HepG2 (cell line): Measurements from ENCODE around the gene ULK3. TPM values are rescaled to one million over a fixed set of nuclear protein-coding genes. Genes with fewer than 3 reads are reported as not detected.

Experiments used
- ATAC-seq: fragments of 200-7000 bp; cut with Tn5 transposase; 3 replicates; pipeline ENCODE4 v1.9.1; 2020; ENCODE audit warnings: mild to moderate bottlenecking, moderate library complexity
- BruUV-seq: library from RNA; stranded (reverse); fragments of 400-500 nt; replicated peaks from 2 replicates; lab custom pipeline; 2021; lab: Mats Ljungman, UMichigan
- CTCF ChIA-PET: fragments of 300-600 bp; formaldehyde crosslinking; extraction: SDS; loops from one replicate; lab custom pipeline; 2021; ENCODE audit warnings: low total read pairs, inconsistent platforms, low intra/inter-chr PET ratio; lab: Yijun Ruan, JAX
- POLR2A ChIA-PET: fragments of 350-600 bp; sonication (Branson Sonifier 250); formaldehyde crosslinking; loops from one replicate; lab custom pipeline; 2020; ENCODE audit warnings: antibody characterized with exemption, inconsistent platforms; lab: Yijun Ruan, JAX
- DNase-seq: peaks from one replicate; pipeline ENCODE4 v3.0.0-alpha.2; 2015; ENCODE audit warnings: low spot score
- FAIRE-seq: peaks from 3 replicates; lab custom pipeline; 2011; peaks lifted over from hg19 to GRCh38; lab: Jason Lieb, UNC
- H2AFZ ChIP-seq: one replicate; pipeline ENCODE4 v1.6.1; 2011; ENCODE audit warnings: low read length, inconsistent platforms
- H3K27ac ChIP-seq: fragments of 300-600 bp; 3 replicates; pipeline ENCODE4 v1.8.0; 2011; ENCODE audit warnings: mixed run types, mild to moderate bottlenecking, mixed read lengths, low read length, inconsistent platforms; ENCODE audit not compliant: insufficient read depth; ENCODE audit errors: extremely low read length
- H3K27me3 ChIP-seq, 2 experiments: fragments of 200-600 bp in 1 of 2; 2 replicates in 1 of 2; 3 replicates in 1 of 2; pipeline versions ENCODE4 v1.6.0 to v1.8.0; 2011; ENCODE audit warnings: low read length in 2 of 2, mild to moderate bottlenecking in 2 of 2, moderate library complexity in 2 of 2, inconsistent platforms in 1 of 2; ENCODE audit not compliant: insufficient read depth in 2 of 2, control insufficient read depth in 1 of 2
- H3K36me3 ChIP-seq, 2 experiments: fragments of 200-600 bp in 1 of 2; replicated peaks in 1 of 2; 2 replicates in 1 of 2; 3 replicates in 1 of 2; pipeline versions ENCODE4 v1.5.1 to v1.8.0; 2011; ENCODE audit warnings: low read length in 2 of 2, inconsistent platforms in 1 of 2; ENCODE audit not compliant: insufficient read depth in 2 of 2, control insufficient read depth in 1 of 2
- H3K4me1 ChIP-seq: 2 replicates; pipeline ENCODE4 v1.5.1; 2012; ENCODE audit warnings: low read length, inconsistent platforms; ENCODE audit not compliant: insufficient read depth
- H3K4me2 ChIP-seq: 2 replicates; pipeline ENCODE4 v1.6.0; 2011; ENCODE audit warnings: low read depth, low read length, inconsistent platforms
- H3K4me3 ChIP-seq, 3 experiments: fragments of 200-600 bp in 1 of 3; sonication (generic), shearing (Covaris generic) in 1 of 3; replicated peaks in 1 of 3; 2 replicates each; pipeline ENCODE4 v1.5.1; 2011 to 2016; ENCODE audit warnings: low read length in 3 of 3, inconsistent platforms in 2 of 3, low read depth in 2 of 3, mild to moderate bottlenecking in 2 of 3, control low read depth in 1 of 3, mixed read lengths in 1 of 3; ENCODE audit not compliant: insufficient read depth in 1 of 3
- H3K79me2 ChIP-seq: one replicate; pipeline ENCODE4 v1.6.1; 2011; ENCODE audit warnings: low read length, inconsistent platforms; ENCODE audit not compliant: insufficient read depth
- H3K9ac ChIP-seq: 2 replicates; pipeline ENCODE4 v1.6.0; 2011; ENCODE audit warnings: mild to moderate bottlenecking, low read depth, low read length, inconsistent platforms; ENCODE audit not compliant: insufficient read depth
- H3K9me3 ChIP-seq: 2 replicates; pipeline ENCODE4 v1.5.1; 2012; ENCODE audit warnings: mild to moderate bottlenecking, low read length
- H4K20me1 ChIP-seq: 2 replicates; pipeline ENCODE4 v1.6.0; 2011; ENCODE audit warnings: inconsistent platforms, mild to moderate bottlenecking, low read length, moderate library complexity; ENCODE audit not compliant: insufficient read depth
- AGO1 ChIP-seq: fragments of 200-400 bp; formaldehyde crosslinking; IDR thresholded peaks from 2 replicates; pipeline ENCODE4 v1.6.1; 2017; ENCODE audit warnings: mild to moderate bottlenecking, low read depth, low read length, moderate library complexity; ENCODE audit not compliant: poor library complexity, severe bottlenecking
- RBFOX2 ChIP-seq: fragments of 200-400 bp; formaldehyde crosslinking; IDR thresholded peaks from 2 replicates; pipeline ENCODE4 v1.6.1; 2017; ENCODE audit warnings: low read depth, mild to moderate bottlenecking, low read length
- THAP11 ChIP-seq: IDR thresholded peaks from 2 replicates; pipeline ENCODE4 v1.6.1; 2016; ENCODE audit warnings: missing biosample characterization, missing genetic modification reagents
- ZC3H4 ChIP-seq: sonication (generic); formaldehyde crosslinking; IDR thresholded peaks from 2 replicates; pipeline ENCODE4 v1.4.0; 2020; ENCODE audit warnings: missing genetic modification reagents, borderline replicate concordance
- ZNF20 ChIP-seq: sonication (generic); formaldehyde crosslinking; IDR thresholded peaks from 2 replicates; pipeline ENCODE4 v1.4.0; 2020; ENCODE audit warnings: mild to moderate bottlenecking, moderate library complexity, missing genetic modification reagents
- ZNF326 ChIP-seq: sonication (generic); formaldehyde crosslinking; IDR thresholded peaks from 2 replicates; pipeline ENCODE4 v1.4.0; 2020; ENCODE audit warnings: missing genetic modification reagents, borderline replicate concordance
- ZNF552 ChIP-seq: sonication (generic); formaldehyde crosslinking; IDR thresholded peaks from 2 replicates; pipeline ENCODE4 v1.9.0; 2022; ENCODE audit warnings: missing genetic modification reagents, mild to moderate bottlenecking, borderline replicate concordance
- ZNF704 ChIP-seq: sonication (generic); formaldehyde crosslinking; IDR thresholded peaks from 2 replicates; pipeline ENCODE4 v1.8.1; 2023; ENCODE audit warnings: mild to moderate bottlenecking, inconsistent platforms, moderate library complexity, missing genetic modification reagents, borderline replicate concordance
- WGBS: methylation state at CpG from one replicate; pipeline ENCODE4 v1.1.6; 2017; ENCODE audit warnings: low lambda C conversion rate; 5-methylcytosine and 5-hydroxymethylcytosine counted together
- in situ Hi-C: cut with HindIII; loops from 2 replicates; pipeline ENCODE4 v1.10.0; 2017; ENCODE audit warnings: low pct_unique_long_range_greater_than_20kb; ENCODE audit not compliant: extremely low pct_ligation_motif_present
- intact Hi-C: fragments of 100-400 bp; cut with micrococcal nuclease; formaldehyde crosslinking; loops from one replicate; pipeline ENCODE4 v1.10.0; 2022; ENCODE audit not compliant: unreplicated experiment
- polyA plus RNA-seq, 8 experiments: library from polyadenylated mRNA; depleted of rRNA in 3 of 8; stranded (reverse) in 7 of 8; unstranded in 1 of 8; fragments of >200 nt; fragmentation: Illumina TruSeq in 4 of 8; extraction: Trizol in 4 of 8; gene quantifications; 2 replicates each; pipeline versions ENCODE4 v1.2.1 to v1.2.3, GENCODE V29; 2011 to 2016; ENCODE audit warnings: low read depth in 4 of 8, missing spikeins in 1 of 8, mixed read lengths in 1 of 8; ENCODE audit not compliant: insufficient read depth in 1 of 8
- total RNA-seq, 5 experiments: library from RNA; depleted of rRNA; stranded (reverse); fragments of >200 nt; fragmentation: Illumina TruSeq; extraction: Trizol; gene quantifications; 2 replicates each; pipeline ENCODE4 v1.2.3, GENCODE V29; 2016; ENCODE audit warnings: low read depth in 1 of 5
- TF ChIP-seq, protein P1 (sequence below): sonication (generic); formaldehyde crosslinking; IDR thresholded peaks from 2 replicates; pipeline ENCODE4 v1.4.0; 2020; ENCODE audit warnings: mild to moderate bottlenecking, missing genetic modification reagents

ULK3 gene
- total and polyA plus RNA-seq, 2 of the 13 experiments (the other 11 are each of a cell fraction or from before 2014, with no cell fraction given), result 15.2 to 23.7 TPM

- H3K4me1 ChIP-seq, result peaks cover 82% of the 10 kb centered on the region
- H3K27ac ChIP-seq, result peak overlapping the region; percentile 20
- ChIA-PET POLR2A (interaction anchor here (0.9 to 1.5 kb wide), 2 partner anchors 21 to 34 kb away, joined by 4 read pairs; partner anchors contain the start of gene MPI), CTCF (no interaction called here)
- FAIRE-seq (no peak), ATAC-seq (no peak), DNase-seq (no peak)
- TF ChIP-seq ZNF704 (CRISPR knock-in tag) (no peak), RBFOX2 (0 out of 2 replicates have a peak, but pooled peaks have one; percentile 21)
- H3K9me3 ChIP-seq, result no peaks in the 10 kb centered on the region
- no TSS peak for BruUV-seq
- intact Hi-C loops (no loop called here), in situ Hi-C loops (no loop called here)
- H3K9ac ChIP-seq, result no peak overlapping the region
- no peak overlapping the region for H3K4me2 ChIP-seq
- peaks cover 0 to 2% of the 10 kb centered on the region in 2 experiments; a peak in 1 of 5 replicates for H3K27me3 ChIP-seq
- peaks cover 22% of the 10 kb centered on the region for H4K20me1 ChIP-seq
- peaks cover 0 to 2% of the 10 kb centered on the region in 2 experiments; a peak in 4 of 5 replicates for H3K36me3 ChIP-seq
- 89% methylated on average over 6 of the region's 6 CpGs for WGBS
- no peak overlapping the region for H2AFZ ChIP-seq
- no peak overlapping the region for H3K4me3 ChIP-seq
- peaks cover 73% of the 10 kb centered on the region for H3K79me2 ChIP-seq
Measured at GRCh38 chr15:74868059-74868458, 25.1 kb upstream of the ULK3 start.

GRCh38 chr15:74867466-74868038 is 24.6 kb upstream of the ULK3 start:
- no peak overlapping the region for H3K9ac ChIP-seq
- no peak for DNase-seq

More at GRCh38 chr15:74867466-74868038, 24.6 kb upstream of the ULK3 start:
- Histone ChIP-seq H3K27ac (peak overlapping the region; percentile 20), H3K27me3 (no peaks in the 10 kb centered on the region; a peak in 1 of 5 replicates), H3K4me1 (peaks cover 82% of the 10 kb centered on the region), H2AFZ (no peak overlapping the region), H3K79me2 (peaks cover 72% of the 10 kb centered on the region), H3K4me3 (no peak overlapping the region; a peak in 1 of 6 replicates), H4K20me1 (peaks cover 20% of the 10 kb centered on the region), H3K36me3 (peaks cover 0 to 2% of the 10 kb centered on the region in 2 experiments; a peak in 4 of 5 replicates), H3K9me3 (no peaks in the 10 kb centered on the region), H3K4me2 (peak overlapping the region; percentile 28; the same call in 1 of the 2 replicates)
- 76% methylated on average over 1 of the region's 1 CpG for WGBS
- in situ Hi-C loops, result no loop called here
- ChIA-PET POLR2A (interaction anchor here (1.5 kb wide), 1 partner anchor 22 kb away, joined by 4 read pairs; the partner anchor contains the start of gene MPI), CTCF (no interaction called here)
- BruUV-seq, result no TSS peak
- TF ChIP-seq ZNF20 (CRISPR knock-in tag) (no peak), AGO1 (no peak), THAP11 (CRISPR knock-in tag) (no peak), ZNF326 (CRISPR knock-in tag) (no peak), ZC3H4 (CRISPR knock-in tag) (no peak), ZNF552 (no peak)
- TF ChIP-seq, protein P1, sequence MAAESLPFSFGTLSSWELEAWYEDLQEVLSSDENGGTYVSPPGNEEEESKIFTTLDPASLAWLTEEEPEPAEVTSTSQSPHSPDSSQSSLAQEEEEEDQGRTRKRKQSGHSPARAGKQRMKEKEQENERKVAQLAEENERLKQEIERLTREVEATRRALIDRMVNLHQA (CRISPR knock-in tag), result no peak
- ATAC-seq (peak; percentile 22; the same call in 2 of the 3 replicates), FAIRE-seq (no peak)
- intact Hi-C loops, result no loop called here
